GM18861 (cell line): ENCODE results near the gene HSPG2.

Experiments used
- ATAC-seq: cut with Tn5 transposase; IDR thresholded peaks from one replicate; pipeline ENCODE4 v1.9.1; 2021; ENCODE audit not compliant: unreplicated experiment

The HSPG2 gene

GRCh38 chr1:21901473-21901847, 35.6 kb downstream of the HSPG2 start:
- ATAC-seq = no peak

- ATAC-seq = no peak
Measured at GRCh38 chr1:21900766-21901472, 36.2 kb downstream of the HSPG2 start.

GRCh38 chr1:21899987-21900386, 37.1 kb downstream of the HSPG2 start:
- ATAC-seq = no peak

GRCh38 chr1:21899267-21899810, 37.8 kb downstream of the HSPG2 start:
- ATAC-seq = no peak

DNA sequence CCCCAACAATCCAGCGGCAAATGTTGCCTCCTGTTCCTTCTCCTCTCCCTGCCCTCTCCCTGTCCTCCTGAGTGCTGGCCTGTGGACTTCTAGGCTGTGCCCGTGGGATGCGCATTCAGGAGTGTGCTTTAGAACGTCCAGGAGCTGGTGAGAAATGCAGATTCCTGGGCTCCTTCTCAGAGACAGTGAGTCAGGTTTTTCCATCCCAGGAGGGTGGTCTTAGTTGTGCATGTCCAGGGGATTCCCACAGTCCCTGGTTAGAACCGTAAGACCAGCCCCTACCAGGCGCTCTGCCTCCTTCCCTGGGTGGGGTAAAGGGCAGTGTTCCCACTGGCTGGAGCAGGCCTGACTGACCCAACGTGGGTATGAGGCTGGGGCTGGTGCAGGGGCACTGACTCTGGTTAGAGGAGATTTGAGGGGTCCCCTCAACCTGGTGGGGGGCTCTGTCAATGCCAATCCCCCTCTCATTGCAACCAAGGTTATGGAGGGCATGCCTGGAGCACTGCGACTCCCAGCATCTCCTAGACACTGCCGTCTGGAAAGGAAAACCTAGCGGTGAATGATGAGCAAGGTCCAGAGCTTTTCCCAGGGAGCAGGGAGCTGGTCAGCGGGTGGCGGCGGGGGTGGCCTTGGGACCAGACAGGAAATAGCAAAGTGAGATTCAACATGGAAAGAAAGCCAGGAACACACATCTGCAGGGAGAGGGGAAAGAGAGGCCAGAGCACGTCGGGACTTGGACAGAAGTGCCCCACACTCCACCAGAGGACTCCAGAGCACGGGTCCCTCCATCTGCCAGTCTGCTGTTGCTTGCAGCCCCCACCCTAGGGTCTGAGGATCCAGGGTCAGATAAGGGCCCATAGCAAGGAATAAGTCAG, 38.5 kb downstream of the HSPG2 start:
- no peak for ATAC-seq

- ATAC-seq = no peak
Measured at GRCh38 chr1:21897844-21898243, 39.3 kb downstream of the HSPG2 start.

DNA sequence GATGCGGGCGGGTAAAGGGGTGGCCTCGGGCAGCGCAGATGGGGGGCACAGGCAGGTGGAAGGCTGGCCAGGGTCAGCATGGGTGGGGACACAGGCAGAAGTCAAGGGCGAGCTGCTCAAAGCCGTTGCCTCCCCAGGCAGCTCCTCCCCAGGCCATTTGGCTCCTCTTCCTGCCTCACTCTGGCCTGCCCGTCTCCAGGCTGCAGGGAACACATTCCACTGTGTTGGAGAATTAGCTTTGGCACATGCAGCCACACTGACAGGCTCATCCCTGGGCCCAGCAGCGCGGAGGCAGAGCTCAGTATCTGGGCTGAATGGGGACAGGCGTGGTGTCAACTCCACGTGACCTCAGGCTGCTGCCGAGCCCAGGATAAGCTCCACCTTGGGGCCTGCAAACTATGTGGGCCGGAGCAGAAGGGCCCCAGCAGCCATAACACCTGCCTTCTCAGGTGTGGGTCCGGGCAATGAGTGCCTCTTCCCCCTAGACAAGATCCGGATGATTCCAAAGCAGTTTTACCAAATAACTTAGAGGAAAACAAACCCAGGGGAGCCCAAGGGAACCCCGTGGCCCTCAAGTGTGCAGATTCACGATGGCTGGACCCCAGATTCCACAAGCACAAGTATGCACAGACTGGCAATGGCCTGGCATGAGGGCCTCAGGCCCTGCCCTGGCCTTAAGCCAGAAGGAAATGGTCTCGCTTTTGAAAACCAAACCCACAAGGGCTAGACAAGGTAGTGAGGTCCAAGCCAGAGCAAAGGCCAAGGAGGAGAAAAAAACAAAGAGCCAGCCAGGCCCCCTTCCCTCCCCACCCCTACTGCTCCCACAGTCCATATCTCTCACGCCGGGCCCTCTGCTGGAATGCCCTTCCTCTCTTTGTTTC, 40.2 kb downstream of the HSPG2 start:
- no peak for ATAC-seq

- ATAC-seq = no peak
Measured at GRCh38 chr1:21896026-21896425, 41.1 kb downstream of the HSPG2 start.

GRCh38 chr1:21894034-21894881, 42.9 kb downstream of the HSPG2 start:
- no peak for ATAC-seq

DNA sequence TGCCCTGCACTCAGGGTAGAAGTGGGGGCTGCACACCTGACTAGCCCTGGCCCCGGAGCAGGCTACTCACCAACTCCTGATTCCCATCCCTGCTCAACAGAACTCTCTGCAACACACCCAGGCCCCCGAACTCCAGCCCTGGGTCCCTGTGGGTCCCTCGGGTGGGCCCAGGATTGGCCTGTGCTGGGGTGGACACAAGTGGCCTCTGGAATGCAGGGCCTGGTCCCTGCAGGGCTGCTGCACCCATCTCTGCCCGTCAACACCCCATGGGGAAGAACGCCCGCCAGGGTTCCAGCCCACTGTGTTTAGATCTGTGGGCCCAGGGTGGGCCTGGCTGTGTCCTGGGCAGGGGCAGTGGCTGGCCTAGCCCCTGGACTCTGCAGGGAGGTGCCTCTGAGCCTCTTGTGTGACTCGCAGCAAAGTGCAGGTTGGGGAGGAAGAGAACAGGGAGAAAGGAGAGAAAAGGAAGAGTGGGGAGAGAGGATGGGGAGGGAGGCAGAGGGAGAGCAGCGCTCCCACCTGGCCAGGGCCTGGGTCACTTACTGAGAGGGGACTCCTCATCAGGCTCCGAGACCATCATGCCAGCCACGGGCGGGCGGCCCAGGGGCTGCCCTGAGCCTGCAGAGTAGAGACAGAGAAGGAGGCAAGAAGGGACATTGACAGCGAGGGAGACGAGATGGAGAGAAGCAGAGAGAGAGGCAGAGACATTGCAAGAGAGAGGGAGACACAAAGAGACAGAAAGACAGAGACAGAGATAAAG, 43.9 kb downstream of the HSPG2 start:
- no peak for ATAC-seq

GRCh38 chr1:21891621-21892479, 45.3 kb downstream of the HSPG2 start:
- no peak for ATAC-seq

DNA sequence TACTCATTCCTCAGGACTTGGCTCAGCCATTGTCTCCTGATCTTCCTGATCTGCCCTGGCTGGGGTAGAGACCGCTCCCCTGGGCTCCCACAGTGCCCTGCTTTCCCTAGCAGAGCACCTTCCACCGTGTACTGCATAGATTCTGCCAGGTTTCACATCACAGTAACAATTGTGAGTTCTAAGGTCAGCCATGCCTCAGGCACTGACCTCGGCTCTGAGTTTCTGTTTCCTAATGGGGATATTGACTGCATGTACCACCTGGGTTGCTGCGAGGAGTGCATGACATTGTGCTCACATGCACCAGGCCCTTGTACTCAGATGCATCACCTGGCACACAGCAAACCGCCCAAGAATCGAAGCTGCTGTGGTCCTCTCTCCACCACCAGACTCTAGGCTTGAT, 46.0 kb downstream of the HSPG2 start:
- no peak for ATAC-seq

DNA sequence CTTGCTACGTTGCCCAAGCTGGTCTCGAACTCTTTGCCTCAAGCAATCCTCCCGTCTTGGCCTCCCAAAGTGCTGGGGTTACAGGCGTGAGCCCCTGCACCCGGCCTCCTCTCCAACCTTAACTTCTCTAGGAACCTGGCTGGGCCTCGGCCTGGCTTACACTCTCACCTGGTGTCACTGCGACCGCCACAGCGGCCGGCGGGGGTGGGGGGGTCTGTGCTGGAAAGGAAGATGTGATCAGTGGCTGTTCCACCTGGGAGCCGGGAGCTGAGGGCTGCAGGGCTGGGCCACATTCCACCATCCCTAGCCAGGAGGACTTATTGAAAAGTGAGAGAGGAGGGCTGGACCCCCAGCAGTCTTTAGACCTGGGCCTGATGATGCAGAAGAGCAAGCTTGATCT, 48.6 kb downstream of the HSPG2 start:
- ATAC-seq = no peak

DNA sequence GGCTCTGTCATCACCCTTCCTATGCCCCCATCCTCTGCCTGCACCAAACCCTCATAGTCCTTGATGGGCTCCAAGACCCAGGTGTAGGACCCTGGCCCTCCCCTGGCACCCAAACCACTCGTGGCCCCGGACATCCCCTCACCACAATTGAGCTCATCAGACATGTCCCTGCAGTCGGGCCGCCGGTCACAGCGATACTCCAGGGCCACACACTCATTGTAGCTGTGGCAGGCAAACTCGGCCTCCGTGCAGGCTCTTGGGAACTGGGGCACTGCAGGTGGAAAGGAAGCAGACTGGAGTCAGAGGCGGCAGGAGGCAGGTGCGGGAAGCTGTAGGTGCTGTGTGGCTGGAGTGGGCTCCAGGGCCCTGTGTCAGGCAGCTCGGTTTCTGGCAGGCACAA, 49.3 kb downstream of the HSPG2 start:
- no peak for ATAC-seq

DNA sequence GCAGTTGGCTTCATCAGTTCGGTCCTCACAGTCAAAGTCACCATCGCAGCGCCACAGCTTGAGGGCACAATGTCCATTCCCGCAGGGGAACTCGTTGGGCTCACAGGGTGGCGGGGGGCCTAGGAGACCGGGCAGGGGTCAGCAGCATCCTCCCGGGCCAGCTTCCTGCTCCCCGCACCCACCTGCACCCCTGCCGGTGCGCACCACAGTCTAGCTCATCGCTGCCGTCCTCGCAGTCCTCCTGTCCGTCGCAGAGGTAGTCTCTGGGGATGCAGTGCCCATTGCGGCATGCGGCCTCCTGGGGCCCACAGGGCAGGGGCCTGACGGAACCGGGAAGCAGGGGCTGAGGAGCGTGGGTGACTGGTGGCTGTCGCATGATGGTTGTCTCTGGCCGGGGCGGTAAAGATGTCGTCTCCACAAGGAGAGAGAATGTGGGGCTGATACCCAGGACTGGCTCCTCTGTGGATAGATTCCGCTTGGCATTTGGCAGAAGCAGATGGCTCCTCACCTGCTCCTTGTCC, 49.8 kb downstream of the HSPG2 start:
- ATAC-seq = no peak

- no peak for ATAC-seq
Measured at GRCh38 chr1:21886486-21887215, 50.5 kb downstream of the HSPG2 start.

DNA sequence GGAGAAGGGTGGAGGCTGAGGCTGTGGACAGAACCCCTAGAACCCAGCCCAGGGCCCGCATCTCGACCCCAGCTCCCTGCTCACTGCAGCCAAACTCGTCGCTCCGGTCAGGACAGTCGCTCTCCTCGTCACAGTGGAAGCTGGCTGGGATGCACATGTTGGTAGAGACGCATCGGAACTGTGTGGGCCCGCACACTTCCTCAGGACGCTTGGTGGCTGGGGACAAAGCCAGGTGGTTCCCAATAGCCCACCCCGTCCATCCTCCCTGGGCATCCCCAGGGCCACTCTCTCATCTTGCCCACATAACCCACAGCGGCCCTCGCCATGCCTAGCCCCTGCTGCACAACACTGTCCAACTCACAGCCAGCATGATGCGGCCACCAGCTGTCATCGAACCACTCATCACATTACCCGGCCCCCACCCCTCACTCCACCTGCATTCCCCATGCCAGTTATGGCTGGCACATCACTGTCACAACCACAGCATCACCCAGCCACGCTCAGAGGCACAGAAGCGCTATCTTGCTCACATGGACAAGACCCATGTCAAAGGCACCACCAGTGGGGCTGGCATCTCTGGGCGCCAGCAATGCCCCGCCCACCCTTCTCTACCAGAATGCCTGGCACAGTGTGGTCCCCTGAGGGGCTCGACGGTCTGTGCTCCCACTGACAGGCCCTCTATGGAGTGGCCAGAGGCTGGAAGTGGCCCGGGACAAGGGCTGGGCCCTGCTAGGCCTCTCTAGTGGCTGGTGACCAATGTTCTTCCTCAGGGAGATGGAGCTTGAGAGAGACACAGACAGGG, 51.7 kb downstream of the HSPG2 start:
- no peak for ATAC-seq
